ENCODE data around the gene LCNL1.

The LCNL1 gene

DNA sequence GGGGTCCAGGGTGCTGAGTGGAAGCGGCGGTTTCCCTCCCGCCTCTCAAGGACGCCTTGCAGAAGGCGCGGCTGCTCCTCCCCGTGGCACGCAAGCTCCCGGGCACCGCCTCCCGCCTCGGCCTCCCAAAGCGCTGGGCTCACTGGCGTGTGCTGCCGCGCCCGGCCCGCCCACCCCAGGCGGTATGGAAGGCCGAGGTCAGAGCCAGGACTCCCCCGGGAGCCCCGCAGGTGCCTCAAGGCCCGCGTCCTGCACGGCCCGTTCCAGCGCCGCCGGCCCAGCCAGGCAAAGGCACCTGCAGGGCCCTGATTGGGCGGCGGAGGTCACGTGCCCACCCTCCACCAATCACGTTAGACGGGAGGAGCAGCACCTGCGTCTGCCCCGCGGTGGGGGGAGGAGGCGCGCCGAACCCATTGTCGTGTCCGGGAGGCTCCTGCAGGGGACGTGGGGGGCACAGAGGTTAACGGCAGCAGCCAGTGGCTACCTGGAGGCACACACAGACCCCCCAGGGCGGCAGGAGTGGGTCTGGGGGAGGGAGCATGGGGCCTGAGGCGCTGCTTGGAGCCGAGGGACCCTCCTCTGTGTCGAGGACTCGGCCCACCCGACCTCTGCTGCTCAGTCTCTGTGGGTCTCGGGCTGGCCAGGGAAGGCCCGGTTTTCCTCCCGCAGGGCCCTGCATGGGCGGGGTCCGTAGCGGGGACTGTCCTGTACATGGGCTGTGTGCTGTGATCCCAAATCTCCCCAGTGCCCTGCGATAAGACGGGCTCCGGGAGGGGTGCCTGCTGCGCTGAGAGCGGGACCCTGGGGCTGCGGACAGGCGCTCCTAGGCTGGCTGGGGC is 32.8 kb upstream of the LCNL1 start:
- no peaks in the 10 kb centered on the region for H3K36me3 ChIP-seq (ENCODE audit: control insufficient read depth, insufficient read depth, low read length)
- H3K9me3 ChIP-seq (ENCODE audit: control insufficient read depth, low read length), result no peaks in the 10 kb centered on the region
- H3K4me1 ChIP-seq (ENCODE audit: control insufficient read depth, insufficient read depth, low read length), result peaks cover 29% of the 10 kb centered on the region
- H3K4me3 ChIP-seq (ENCODE audit: low read length), result peak overlapping the region; percentile 63
- H3K9ac ChIP-seq (ENCODE audit: low read length), result peak overlapping the region; percentile 81
- H3K27me3 ChIP-seq (ENCODE audit: control insufficient read depth, insufficient read depth, low read length), result no peaks in the 10 kb centered on the region

DNA sequence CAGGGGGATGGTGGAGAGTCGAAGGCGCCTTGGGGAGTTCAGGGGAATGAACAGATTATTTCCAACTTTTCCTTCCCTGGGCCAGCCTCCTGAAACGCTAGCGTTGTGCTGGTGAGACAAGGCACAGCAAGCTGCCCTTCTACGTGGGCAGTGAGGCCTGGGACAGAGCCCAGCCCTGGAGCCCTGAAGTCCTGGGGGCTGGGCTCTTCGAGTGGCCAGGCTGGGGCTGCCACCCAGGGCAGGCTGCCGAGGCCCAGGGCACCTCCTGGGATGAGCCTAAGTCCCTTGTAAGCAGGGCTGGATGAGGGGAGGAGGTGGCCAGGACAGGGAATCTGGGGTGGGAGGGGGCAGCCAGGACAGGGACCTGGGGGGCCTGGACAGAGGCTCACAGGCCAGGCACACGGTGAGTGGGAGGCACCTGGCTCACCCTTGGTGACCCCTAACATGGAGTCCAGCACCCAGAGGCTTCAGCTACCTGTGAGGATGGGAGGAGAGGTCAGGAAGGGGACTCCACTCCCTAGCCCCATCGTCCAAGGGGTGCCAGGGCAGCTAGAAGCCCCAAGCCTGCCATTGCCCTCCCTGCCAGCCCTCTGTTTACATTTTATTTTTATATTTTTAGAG is 32.0 kb upstream of the LCNL1 start:
- Histone ChIP-seq H3K4me1 (ENCODE audit: control insufficient read depth, insufficient read depth, low read length) (peaks cover 27% of the 10 kb centered on the region), H3K4me3 (ENCODE audit: low read length) (peak overlapping the region; percentile 63), H3K27me3 (ENCODE audit: control insufficient read depth, insufficient read depth, low read length) (no peaks in the 10 kb centered on the region), H3K9ac (ENCODE audit: low read length) (peak overlapping the region; percentile 81), H3K36me3 (ENCODE audit: control insufficient read depth, insufficient read depth, low read length) (no peaks in the 10 kb centered on the region), H3K9me3 (ENCODE audit: control insufficient read depth, low read length) (no peaks in the 10 kb centered on the region)

DNA sequence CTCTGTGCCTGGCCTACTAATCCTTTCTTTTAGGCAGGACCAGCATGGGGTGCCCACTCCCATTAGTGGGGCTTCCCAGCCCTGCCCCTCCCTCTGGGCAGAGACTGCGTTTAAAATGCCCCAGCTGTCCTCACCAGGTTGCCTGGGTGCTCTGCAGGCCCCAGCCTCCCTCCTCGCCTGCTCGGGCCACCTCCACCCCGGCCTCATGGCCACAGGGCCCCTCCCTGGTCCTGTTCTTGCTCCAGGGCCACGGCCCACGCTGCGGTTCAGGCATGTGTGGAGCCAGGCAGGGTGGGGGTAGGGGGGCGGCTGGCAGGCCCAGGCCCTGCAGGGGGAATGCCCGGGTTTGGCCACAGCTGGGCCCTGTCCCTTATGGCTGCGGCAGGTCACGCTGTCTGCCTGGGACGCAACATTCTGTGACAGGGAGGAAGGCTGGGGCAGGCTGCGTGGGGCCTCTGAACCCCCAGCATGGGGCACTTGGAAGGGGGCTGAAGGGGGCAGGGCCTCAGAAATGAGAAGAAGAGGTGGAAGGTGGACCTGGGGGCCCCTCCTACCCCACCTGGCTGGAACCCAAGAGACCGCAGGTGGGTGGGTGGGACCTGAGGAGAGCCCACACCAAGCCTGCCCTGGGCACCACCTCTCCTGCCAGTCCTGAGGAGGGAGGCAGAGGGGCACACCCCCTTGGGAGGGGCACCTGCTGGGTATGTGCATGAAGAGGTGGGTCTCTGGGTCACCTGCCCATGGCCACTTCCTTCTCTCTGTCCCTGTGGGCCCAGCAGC is 31.1 kb upstream of the LCNL1 start, which contains the start of gene LCN12:
TSS of gene LCN12 (plus strand) at position 733 of the 780 bp plus-strand sequence. CDS start 55 bp downstream, outside the sequence.
- H3K9ac ChIP-seq (ENCODE audit: low read length), result no peak within 1 kb of the TSS
- no peaks in the 10 kb centered on the region for H3K9me3 ChIP-seq (ENCODE audit: control insufficient read depth, low read length)
- H3K36me3 ChIP-seq (ENCODE audit: control insufficient read depth, insufficient read depth, low read length), result no peaks in the 10 kb centered on the region
- H3K4me1 ChIP-seq (ENCODE audit: control insufficient read depth, insufficient read depth, low read length), result peaks cover 27% of the 10 kb centered on the region
- H3K27me3 ChIP-seq (ENCODE audit: control insufficient read depth, insufficient read depth, low read length), result no peaks in the 10 kb centered on the region
- H3K4me3 ChIP-seq (ENCODE audit: low read length), result no peak within 1 kb of the TSS

DNA sequence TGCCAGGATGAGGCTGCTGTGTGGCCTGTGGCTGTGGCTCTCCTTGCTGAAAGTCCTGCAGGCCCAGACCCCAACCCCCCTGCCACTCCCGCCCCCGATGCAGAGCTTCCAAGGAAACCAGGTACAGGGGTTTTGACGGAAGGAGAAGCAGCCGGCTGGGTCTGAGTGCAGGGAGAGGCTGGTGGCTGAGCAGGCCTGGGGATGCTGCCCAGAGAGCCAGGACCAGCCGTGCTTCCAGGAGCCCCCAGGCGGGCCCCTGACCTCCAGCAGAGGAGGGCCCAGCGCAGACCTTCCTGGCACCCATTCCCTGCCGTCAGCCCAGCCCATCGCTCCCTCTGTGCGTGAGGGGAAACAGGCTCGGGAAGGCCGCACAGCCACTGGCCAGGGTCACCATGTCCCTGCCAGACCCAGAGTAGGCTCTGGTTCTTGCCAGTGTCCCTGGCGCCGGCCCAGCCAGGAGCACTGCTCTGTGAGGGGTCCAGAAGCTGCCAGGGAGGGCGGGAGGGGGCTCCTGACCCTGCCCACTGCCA is 30.4 kb upstream of the LCNL1 start:
- Histone ChIP-seq H3K4me3 (ENCODE audit: low read length) (no peak overlapping the region), H3K4me1 (ENCODE audit: control insufficient read depth, insufficient read depth, low read length) (peaks cover 27% of the 10 kb centered on the region), H3K9ac (ENCODE audit: low read length) (no peak overlapping the region), H3K36me3 (ENCODE audit: control insufficient read depth, insufficient read depth, low read length) (no peaks in the 10 kb centered on the region), H3K9me3 (ENCODE audit: control insufficient read depth, low read length) (no peaks in the 10 kb centered on the region), H3K27me3 (ENCODE audit: control insufficient read depth, insufficient read depth, low read length) (no peaks in the 10 kb centered on the region)

DNA sequence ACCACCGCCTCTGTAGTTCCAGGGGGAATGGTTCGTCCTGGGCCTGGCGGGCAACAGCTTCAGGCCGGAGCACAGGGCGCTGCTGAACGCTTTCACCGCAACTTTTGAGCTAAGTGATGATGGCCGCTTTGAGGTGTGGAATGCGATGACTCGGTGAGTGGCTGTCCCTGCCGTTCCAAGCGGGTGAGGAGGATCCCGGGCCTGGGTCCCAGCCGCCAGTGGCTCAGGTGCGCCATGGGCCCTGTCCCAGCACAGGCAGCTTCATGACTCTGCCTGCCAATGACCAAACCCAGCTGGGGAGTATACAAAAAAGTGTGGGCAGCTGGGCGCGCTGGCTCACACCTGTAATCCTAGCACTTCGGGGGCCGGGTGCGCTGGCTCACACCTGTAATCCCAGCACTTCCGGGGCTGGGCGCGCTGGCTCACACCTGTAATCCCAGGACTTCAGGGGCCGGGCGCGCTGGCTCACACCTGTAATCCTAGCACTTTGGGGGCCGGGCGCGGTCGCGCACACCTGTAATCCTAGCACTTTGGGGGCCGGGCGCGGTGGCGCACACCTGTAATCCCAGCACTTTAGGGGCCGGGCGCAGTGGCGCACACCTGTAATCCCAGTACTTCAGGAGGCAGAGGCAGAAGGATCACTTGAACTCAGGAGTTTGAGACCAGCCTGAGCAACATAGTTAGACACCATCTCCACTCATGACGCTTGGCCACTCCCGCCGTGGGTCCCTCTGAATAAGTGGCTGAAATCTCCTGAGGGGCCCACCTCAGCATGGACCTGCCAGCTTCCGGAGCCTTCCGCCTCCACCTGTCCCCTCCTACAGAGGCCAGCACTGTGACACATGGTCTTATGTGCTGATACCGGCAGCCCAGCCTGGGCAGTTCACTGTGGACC is 29.7 kb upstream of the LCNL1 start:
- Histone ChIP-seq H3K27me3 (ENCODE audit: control insufficient read depth, insufficient read depth, low read length) (no peaks in the 10 kb centered on the region), H3K4me1 (ENCODE audit: control insufficient read depth, insufficient read depth, low read length) (peaks cover 21% of the 10 kb centered on the region), H3K9ac (ENCODE audit: low read length) (no peak overlapping the region), H3K36me3 (ENCODE audit: control insufficient read depth, insufficient read depth, low read length) (no peaks in the 10 kb centered on the region), H3K4me3 (ENCODE audit: low read length) (no peak overlapping the region), H3K9me3 (ENCODE audit: control insufficient read depth, low read length) (no peaks in the 10 kb centered on the region)

DNA sequence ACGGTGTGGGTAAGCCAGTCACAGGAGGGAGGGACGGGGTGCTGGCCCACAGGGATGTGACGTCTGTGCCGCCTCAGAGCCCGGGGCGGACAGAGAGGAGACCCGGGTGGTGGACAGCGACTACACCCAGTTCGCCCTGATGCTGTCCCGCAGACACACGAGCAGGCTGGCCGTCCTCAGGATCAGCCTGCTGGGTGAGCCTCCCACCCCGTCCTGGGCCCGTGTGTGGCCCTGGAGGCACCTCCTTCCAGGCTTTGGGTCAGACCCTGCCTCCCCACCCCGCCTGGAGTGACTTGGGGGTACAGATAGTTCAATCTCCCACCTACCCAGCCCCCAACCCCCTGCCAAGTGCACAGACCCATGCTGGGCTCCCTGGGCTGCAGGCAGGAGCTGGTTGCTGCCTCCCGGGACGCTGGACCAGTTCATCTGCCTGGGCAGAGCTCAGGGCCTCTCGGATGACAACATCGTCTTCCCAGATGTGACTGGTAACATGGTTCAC is 29.0 kb upstream of the LCNL1 start:
- Histone ChIP-seq H3K4me1 (ENCODE audit: control insufficient read depth, insufficient read depth, low read length) (peaks cover 18% of the 10 kb centered on the region), H3K36me3 (ENCODE audit: control insufficient read depth, insufficient read depth, low read length) (no peaks in the 10 kb centered on the region), H3K27me3 (ENCODE audit: control insufficient read depth, insufficient read depth, low read length) (no peaks in the 10 kb centered on the region), H3K4me3 (ENCODE audit: low read length) (no peak overlapping the region), H3K9me3 (ENCODE audit: control insufficient read depth, low read length) (no peaks in the 10 kb centered on the region), H3K9ac (ENCODE audit: low read length) (no peak overlapping the region)

DNA sequence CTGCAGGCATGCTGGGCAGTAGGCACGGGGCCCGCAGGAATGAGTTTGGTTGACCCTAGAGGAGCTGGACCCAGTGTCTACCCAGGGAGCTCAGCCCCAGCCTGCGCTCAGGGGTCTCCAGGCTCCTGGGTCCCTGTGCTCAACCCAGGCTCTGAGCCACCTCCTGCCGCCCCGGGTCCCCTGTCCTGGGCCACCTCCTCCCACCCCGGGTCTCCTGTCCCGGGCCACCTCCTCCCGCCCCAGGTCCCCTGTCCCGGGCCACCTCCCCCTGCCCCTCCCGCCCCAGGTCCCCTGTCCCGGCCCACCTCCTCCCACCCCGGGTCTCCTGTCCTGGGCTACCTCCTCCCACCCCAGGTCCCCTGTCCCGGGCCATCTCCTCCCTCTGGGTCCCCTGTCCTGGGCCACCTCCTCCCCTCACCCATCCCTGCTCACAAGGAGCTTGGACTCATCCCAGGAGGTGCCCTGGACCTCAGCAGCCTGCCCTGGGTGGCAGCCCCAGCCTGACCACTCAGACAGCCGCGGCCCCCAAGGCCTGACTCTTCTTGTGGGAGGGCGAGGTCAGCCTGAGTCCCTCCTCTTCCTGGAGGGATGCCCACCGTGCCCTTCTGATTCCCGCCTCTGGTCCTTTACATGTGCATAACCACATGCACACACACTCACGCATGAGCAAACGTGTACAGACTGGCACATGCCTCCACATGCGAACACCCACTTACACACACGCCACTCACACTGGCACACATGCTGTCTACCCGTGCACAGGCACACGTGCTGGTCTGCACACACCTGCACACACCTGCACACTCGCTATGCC is 28.3 kb upstream of the LCNL1 start:
- Histone ChIP-seq H3K36me3 (ENCODE audit: control insufficient read depth, insufficient read depth, low read length) (no peaks in the 10 kb centered on the region), H3K27me3 (ENCODE audit: control insufficient read depth, insufficient read depth, low read length) (no peaks in the 10 kb centered on the region), H3K9ac (ENCODE audit: low read length) (no peak overlapping the region), H3K9me3 (ENCODE audit: control insufficient read depth, low read length) (no peaks in the 10 kb centered on the region), H3K4me3 (ENCODE audit: low read length) (no peak overlapping the region), H3K4me1 (ENCODE audit: control insufficient read depth, insufficient read depth, low read length) (peaks cover 18% of the 10 kb centered on the region)

DNA sequence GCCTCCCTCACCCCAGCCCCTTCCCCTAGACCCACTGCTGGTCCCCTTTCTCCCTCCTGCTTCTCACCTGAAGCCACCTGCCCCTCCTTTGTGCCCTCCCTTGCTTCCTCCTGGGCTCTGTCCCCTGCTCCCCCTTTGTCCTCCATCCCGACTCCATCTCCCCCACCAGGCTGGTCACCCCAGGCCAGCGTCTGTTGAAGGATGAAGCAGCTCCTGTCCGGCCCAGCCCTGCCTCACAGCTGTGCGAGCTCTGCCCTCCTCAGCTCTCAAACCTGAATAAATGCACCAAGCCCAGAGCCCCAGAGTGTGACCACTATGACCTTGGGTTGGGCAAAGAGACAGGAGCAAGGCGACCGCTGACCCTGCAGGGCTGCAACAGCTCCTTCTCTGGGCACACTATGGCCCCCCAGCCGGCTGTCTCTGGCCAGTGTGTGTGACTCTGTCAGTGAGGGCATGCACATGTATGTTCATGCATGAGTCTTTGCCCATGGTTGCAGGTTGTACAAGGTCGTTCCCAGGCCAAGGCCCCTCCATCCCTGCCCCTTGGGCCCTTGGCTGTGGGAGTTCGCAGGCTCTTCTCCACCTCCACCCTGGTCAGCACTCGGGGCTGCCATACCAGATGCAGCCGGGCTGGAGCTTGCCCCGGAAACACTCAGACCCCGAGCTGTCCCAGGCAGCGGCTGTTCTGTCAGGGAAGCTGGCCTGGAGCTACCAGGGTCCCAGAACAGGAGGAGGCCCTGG is 27.4 kb upstream of the LCNL1 start:
- H3K36me3 ChIP-seq (ENCODE audit: control insufficient read depth, insufficient read depth, low read length), result no peaks in the 10 kb centered on the region
- H3K9ac ChIP-seq (ENCODE audit: low read length), result no peak overlapping the region
- no peaks in the 10 kb centered on the region for H3K9me3 ChIP-seq (ENCODE audit: control insufficient read depth, low read length)
- peaks cover 13% of the 10 kb centered on the region for H3K4me1 ChIP-seq (ENCODE audit: control insufficient read depth, insufficient read depth, low read length)
- H3K4me3 ChIP-seq (ENCODE audit: low read length), result no peak overlapping the region
- no peaks in the 10 kb centered on the region for H3K27me3 ChIP-seq (ENCODE audit: control insufficient read depth, insufficient read depth, low read length)

DNA sequence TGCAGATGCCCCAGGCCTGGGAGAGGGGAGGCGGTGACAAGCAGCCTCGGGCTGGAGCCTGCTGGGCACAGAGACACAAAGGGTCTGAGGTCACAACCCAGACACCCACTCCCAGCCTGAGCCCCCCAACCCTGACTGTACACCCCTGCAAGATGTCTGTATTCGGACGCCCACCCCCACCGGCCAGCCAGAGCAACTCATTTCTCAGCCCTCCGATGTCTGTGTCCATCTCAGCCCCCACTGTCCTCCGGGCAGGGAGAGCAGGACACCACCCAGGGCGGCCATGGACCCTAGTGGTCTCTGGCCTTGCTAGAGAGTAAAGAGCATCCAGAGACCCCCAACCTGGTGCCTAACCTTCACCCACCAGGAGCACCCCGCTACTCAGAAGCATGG is 26.9 kb upstream of the LCNL1 start:
- Histone ChIP-seq H3K4me3 (ENCODE audit: low read length) (no peak overlapping the region), H3K9ac (ENCODE audit: low read length) (no peak overlapping the region), H3K9me3 (ENCODE audit: control insufficient read depth, low read length) (no peaks in the 10 kb centered on the region), H3K36me3 (ENCODE audit: control insufficient read depth, insufficient read depth, low read length) (no peaks in the 10 kb centered on the region), H3K4me1 (ENCODE audit: control insufficient read depth, insufficient read depth, low read length) (peaks cover 8% of the 10 kb centered on the region), H3K27me3 (ENCODE audit: control insufficient read depth, insufficient read depth, low read length) (no peaks in the 10 kb centered on the region)

DNA sequence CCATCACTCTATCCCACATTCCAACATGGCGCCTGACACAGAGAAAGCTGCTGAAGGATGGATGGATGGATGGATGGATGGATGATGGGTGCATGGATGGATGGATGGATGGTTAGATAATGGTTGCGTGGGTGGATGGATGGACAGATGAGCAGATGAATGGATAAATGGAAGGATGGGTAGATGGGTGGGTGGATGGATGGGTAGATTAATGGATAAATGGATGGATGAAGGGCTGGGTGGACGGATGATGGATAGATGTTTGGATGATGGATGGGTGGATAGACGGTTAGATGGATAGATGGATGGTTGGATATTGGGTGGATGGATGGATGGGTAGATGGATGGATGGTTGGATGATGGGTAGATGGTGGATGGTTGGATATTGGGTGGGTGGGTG is 26.2 kb upstream of the LCNL1 start:
- no peaks in the 10 kb centered on the region for H3K9me3 ChIP-seq (ENCODE audit: control insufficient read depth, low read length)
- no peak overlapping the region for H3K4me3 ChIP-seq (ENCODE audit: low read length)
- H3K9ac ChIP-seq (ENCODE audit: low read length), result no peak overlapping the region
- H3K27me3 ChIP-seq (ENCODE audit: control insufficient read depth, insufficient read depth, low read length), result no peaks in the 10 kb centered on the region
- peaks cover 3% of the 10 kb centered on the region for H3K4me1 ChIP-seq (ENCODE audit: control insufficient read depth, insufficient read depth, low read length)
- no peaks in the 10 kb centered on the region for H3K36me3 ChIP-seq (ENCODE audit: control insufficient read depth, insufficient read depth, low read length)
